IMR-90 (cell line): ENCODE measurements around the gene ENDOU.

Source experiments
- BHLHE40 ChIP-seq: fragments of 150-350 bp; IDR thresholded peaks from 2 replicates; pipeline ENCODE4 v1.6.1; 2016; ENCODE audit warnings: mild to moderate bottlenecking, low read depth, low read length
- ELK1 ChIP-seq: fragments of 150-350 bp; IDR thresholded peaks from 2 replicates; pipeline ENCODE4 v1.6.1; 2016; ENCODE audit warnings: low read depth, mild to moderate bottlenecking, low read length, moderate library complexity, borderline replicate concordance
- FOS ChIP-seq: fragments of 150-350 bp; IDR thresholded peaks from 2 replicates; pipeline ENCODE4 v1.6.1; 2016; ENCODE audit warnings: low read depth, low read length
- MAFK ChIP-seq: IDR thresholded peaks from 2 replicates; pipeline ENCODE4 v1.6.1; 2012; ENCODE audit warnings: low read depth, low read length, improper control_type of control experiment
- MXI1 ChIP-seq: IDR thresholded peaks from 2 replicates; pipeline ENCODE4 v1.6.1; 2012; ENCODE audit warnings: low read depth, mild to moderate bottlenecking, low read length, moderate library complexity, borderline replicate concordance
- POLR2A ChIP-seq: IDR thresholded peaks from 2 replicates; pipeline ENCODE4 v1.6.1; 2012; ENCODE audit warnings: mild to moderate bottlenecking, low read depth, low read length
- RAD21 ChIP-seq: IDR thresholded peaks from 2 replicates; pipeline ENCODE4 v1.6.1; 2012; ENCODE audit warnings: low read length, improper control_type of control experiment
- RCOR1 ChIP-seq: IDR thresholded peaks from 2 replicates; pipeline ENCODE4 v1.6.1; 2012; ENCODE audit warnings: mild to moderate bottlenecking, low read length, improper control_type of control experiment; ENCODE audit not compliant: insufficient replicate concordance
- SMC3 ChIP-seq: fragments of 150-350 bp; IDR thresholded peaks from 2 replicates; pipeline ENCODE4 v1.6.1; 2016; ENCODE audit warnings: low read depth, mild to moderate bottlenecking, antibody characterized with exemption, low read length, moderate library complexity
- USF2 ChIP-seq: fragments of 150-350 bp; IDR thresholded peaks from 2 replicates; pipeline ENCODE4 v1.6.1; 2017; ENCODE audit warnings: mild to moderate bottlenecking, antibody characterized with exemption, low read length, low read depth
- TF ChIP-seq, protein P1 (sequence below): conservative IDR thresholded peaks from 2 replicates; pipeline ENCODE4 v1.5.1; 2012; ENCODE audit warnings: mild to moderate bottlenecking, low read depth, low read length, improper control_type of control experiment

- TF ChIP-seq FOS (no peak), RAD21 (no peak), POLR2A (no peak), MXI1 (no peak), RCOR1 (no peak), ELK1 (no peak), SMC3 (no peak), USF2 (no peak), MAFK (no peak), BHLHE40 (no peak)
- TF ChIP-seq, protein P1, sequence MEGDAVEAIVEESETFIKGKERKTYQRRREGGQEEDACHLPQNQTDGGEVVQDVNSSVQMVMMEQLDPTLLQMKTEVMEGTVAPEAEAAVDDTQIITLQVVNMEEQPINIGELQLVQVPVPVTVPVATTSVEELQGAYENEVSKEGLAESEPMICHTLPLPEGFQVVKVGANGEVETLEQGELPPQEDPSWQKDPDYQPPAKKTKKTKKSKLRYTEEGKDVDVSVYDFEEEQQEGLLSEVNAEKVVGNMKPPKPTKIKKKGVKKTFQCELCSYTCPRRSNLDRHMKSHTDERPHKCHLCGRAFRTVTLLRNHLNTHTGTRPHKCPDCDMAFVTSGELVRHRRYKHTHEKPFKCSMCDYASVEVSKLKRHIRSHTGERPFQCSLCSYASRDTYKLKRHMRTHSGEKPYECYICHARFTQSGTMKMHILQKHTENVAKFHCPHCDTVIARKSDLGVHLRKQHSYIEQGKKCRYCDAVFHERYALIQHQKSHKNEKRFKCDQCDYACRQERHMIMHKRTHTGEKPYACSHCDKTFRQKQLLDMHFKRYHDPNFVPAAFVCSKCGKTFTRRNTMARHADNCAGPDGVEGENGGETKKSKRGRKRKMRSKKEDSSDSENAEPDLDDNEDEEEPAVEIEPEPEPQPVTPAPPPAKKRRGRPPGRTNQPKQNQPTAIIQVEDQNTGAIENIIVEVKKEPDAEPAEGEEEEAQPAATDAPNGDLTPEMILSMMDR = no peak; the same call in 1 of the 2 replicates
Measured at GRCh38 chr12:47744005-47744651, 18.8 kb upstream of the ENDOU start.
